A673 (cell line): Measurements from ENCODE around the gene RNPEPL1.

Source experiments
- EZH2 ChIP-seq: fragments of 200-600 bp; sonication (generic); IDR thresholded peaks from 2 replicates; pipeline ENCODE4 v1.6.1; 2017; ENCODE audit warnings: borderline replicate concordance, low read depth, mild to moderate bottlenecking, mixed read lengths, antibody characterized with exemption, low read length; ENCODE audit not compliant: poor library complexity, severe bottlenecking
- TF ChIP-seq, protein P1 (sequence below): fragments of 300-800, 200-600 bp; sonication (generic); conservative IDR thresholded peaks from 2 replicates; pipeline ENCODE4 v1.5.1; 2017; ENCODE audit warnings: low read depth, mild to moderate bottlenecking, antibody characterized with exemption, low read length, moderate library complexity, mixed read lengths

GRCh38 chr2:240591784-240592183 lies 23.5 kb downstream of the RNPEPL1 start:
- TF ChIP-seq, protein P1, sequence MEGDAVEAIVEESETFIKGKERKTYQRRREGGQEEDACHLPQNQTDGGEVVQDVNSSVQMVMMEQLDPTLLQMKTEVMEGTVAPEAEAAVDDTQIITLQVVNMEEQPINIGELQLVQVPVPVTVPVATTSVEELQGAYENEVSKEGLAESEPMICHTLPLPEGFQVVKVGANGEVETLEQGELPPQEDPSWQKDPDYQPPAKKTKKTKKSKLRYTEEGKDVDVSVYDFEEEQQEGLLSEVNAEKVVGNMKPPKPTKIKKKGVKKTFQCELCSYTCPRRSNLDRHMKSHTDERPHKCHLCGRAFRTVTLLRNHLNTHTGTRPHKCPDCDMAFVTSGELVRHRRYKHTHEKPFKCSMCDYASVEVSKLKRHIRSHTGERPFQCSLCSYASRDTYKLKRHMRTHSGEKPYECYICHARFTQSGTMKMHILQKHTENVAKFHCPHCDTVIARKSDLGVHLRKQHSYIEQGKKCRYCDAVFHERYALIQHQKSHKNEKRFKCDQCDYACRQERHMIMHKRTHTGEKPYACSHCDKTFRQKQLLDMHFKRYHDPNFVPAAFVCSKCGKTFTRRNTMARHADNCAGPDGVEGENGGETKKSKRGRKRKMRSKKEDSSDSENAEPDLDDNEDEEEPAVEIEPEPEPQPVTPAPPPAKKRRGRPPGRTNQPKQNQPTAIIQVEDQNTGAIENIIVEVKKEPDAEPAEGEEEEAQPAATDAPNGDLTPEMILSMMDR, result no peak
- TF ChIP-seq EZH2, result no peak
